GM21447 (cell line): Measurements from ENCODE around the gene SLC35F6.
A peak's percentile ranks its signal among the peaks of the same experiment; 100 is the strongest.
"Not testable (repeated sequence)": the region's sequence is repeated elsewhere in the genome, so short reads cannot be mapped to it uniquely, and the experiment has no call there.

Source experiments
- ATAC-seq: cut with Tn5 transposase; IDR thresholded peaks from one replicate; pipeline ENCODE4 v1.9.1; 2021; ENCODE audit not compliant: unreplicated experiment

SLC35F6 gene

DNA sequence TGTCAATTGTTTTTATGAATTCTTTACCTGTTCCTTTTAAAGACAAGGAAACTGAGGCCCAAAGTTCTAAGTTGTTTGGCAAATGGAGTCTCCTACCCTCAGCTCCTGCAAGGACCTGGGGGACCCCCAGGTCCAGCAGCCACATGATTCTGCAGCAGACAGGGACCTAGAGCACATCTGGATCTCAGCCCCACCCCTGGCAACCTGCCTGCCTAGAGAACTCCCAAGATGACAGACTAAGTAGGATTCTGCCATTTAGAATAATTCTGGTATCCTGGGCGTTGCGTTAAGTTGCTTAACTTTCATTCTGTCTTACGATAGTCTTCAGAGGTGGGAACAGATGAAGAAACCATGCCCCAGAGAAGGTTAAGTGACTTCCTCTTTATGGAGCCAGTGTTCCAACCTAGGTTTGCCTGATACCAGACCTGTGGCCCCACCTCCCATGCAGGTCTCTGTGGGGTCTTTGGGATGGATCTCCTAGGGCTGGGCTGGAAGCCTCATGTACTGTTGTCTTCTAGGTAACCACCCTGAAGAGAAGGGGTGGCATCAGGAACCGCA is 16.2 kb downstream of the SLC35F6 start:
- no peak for ATAC-seq

- no peak for ATAC-seq
Measured at GRCh38 chr2:26782876-26783704, 19.0 kb downstream of the SLC35F6 start.

GRCh38 chr2:26784570-26785234 is 20.6 kb downstream of the SLC35F6 start:
- ATAC-seq, result no peak

GRCh38 chr2:26785431-26786206 is 21.5 kb downstream of the SLC35F6 start, which contains the start of gene CENPA:
Gene CENPA (plus strand): TSS chr2:26786056. CDS start chr2:26786197, 141 bp downstream.
- ATAC-seq, result peak; percentile 99

- peak; percentile 9 for ATAC-seq
Measured at GRCh38 chr2:26786207-26787028, 22.3 kb downstream of the SLC35F6 start.

- ATAC-seq, result no peak
Measured at GRCh38 chr2:26792720-26793119, 28.6 kb downstream of the SLC35F6 start.

- ATAC-seq, result no peak
Measured at GRCh38 chr2:26793518-26793917, 29.4 kb downstream of the SLC35F6 start.

DNA sequence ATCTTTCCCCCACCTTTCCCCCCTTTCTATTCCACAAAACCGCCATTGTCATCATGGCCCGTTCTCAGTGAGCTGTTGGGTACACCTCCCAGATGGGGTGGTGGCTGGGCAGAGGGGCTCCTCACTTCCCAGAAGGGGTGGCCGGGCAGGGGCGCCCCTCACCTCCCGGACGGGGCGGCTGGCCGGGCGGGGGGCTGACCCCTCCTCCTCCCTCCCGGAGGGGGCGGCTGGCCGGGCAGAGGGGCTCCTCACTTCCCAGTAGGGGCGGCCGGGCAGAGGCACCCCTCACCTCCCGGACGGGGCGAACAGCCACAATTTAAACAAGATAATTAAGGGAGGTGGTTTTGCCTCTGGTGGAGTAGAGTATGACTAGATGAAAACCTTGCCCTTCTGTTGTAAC is 31.1 kb downstream of the SLC35F6 start:
- ATAC-seq, result not testable (repeated sequence)

- no peak for ATAC-seq
Measured at GRCh38 chr2:26801328-26801727, 37.2 kb downstream of the SLC35F6 start.

DNA sequence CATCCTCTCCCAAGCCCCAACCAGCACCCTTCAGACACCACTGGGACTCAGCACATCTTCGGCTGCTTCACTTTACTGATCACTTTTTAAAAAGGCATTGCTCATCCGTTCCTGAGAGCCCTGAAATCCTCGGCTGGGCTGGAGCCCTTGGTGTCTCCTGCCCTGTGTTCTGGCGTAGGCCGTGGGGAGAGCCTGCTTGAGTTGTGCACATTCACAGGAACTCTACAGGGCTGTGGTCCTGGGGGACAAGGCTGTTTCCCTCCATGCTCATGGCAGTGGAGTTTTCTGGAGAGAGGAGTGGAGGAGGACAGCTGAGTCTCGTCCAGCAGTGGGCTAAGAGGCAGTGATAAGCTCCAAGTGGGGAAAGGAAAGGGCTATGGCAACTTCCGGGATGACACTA is 37.7 kb downstream of the SLC35F6 start:
- no peak for ATAC-seq

- ATAC-seq, result no peak
Measured at GRCh38 chr2:26805241-26805676, 41.2 kb downstream of the SLC35F6 start.

DNA sequence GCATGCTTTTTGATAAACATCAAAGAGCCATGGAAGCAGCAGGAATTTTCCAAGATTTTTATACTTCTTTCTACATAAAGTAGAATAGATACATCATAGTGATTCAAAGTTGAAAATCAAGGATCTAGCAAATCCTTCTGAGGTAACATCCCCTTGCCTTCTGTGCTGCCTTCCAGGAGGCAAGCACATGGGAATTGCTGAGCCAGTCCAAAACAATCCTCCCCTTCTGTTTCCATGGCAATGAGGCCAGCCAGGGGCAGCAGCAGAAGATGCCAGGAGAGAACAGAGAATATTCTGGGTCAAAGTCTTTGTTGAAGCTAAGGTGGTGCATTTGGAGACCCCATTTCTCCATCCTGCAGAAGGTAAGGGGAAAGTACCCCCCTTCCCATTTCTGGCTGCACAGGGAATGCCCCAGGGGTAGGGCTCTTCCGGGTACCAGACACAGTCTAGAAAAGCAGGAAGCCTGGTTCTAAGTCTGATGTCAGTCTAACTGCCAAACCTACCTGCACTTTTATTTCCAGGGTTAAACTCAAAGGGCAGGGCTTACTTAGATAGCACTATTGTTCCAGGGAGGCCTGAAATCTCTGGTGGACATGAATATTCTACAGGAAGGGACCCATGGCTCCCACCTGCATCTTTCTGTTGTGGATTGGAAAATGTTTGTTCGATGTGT is 43.8 kb downstream of the SLC35F6 start:
- no peak for ATAC-seq

DNA sequence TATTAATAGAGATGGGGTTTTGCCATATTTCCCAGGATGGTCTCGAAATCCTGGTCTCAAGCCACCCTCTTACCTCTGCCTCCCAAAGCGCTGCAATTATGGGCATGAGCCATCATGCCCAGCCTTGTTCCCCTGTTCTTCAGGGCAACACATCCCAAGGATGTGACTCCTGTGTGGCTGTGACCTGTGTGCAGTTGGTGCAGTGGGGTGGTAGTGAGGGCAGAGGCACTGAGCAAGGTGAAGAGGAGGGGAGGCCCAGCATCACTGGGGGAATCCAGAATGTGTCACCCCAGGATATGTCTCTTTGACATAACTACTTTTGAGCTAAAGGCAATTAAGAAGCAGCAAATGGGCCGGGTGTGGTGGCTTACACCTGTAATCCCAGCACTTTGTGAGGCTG is 45.1 kb downstream of the SLC35F6 start:
- no peak for ATAC-seq

DNA sequence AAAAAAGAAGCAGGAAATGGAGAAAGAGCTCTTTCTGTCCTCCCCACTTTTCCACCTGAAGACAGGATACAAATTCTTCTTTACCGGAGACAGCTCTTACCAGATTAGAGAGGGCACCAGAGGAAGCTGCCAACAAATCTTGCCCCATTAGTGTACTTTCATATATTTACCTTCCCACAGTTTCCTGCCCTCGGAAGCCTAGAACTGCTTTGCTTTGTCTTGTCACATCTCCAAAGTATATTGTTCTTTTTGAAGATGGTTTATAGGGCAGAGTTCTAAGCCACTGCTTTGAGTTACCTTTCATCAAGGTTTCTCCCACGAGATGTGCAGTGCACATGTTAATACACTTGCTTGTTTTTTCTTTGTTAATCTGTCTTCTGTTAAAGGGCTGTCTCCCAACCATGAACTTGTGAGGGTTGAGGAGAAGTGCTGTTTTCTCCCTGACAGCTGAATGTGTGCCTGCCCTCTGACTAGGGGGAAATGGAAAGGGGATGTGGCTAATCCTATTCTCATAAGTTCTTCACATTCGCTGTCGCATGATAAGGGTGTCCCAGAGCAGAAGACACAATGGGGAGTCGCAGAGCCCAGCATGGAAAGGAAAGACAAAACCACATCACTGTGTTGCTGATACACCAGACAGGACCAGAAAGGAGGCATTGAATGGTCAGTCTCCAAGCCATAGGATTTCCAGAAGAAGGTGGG is 45.9 kb downstream of the SLC35F6 start:
- no peak for ATAC-seq

DNA sequence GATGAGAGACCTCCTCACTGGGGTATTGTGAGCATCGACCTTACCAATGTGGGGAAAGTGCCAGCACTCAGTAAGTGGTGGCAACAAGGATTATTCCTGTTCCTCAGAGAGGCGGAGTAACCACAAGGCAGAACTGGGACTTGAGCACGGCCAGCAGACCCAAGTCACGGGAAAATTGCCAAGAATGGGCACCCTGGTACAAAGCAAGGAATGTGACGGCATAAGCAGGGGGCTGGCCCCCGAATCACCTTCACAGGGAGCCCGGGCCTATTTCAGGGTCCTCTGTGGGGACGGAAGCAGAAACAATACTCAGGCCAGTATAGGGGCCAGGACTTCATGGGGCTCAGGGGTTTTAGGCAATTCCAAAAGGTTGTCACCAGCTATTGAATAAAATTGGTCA is 47.2 kb downstream of the SLC35F6 start:
- ATAC-seq, result no peak

- no peak for ATAC-seq
Measured at GRCh38 chr2:26811791-26812694, 48.0 kb downstream of the SLC35F6 start.

- ATAC-seq, result no peak
Measured at GRCh38 chr2:26812731-26813130, 48.6 kb downstream of the SLC35F6 start.
